ENCODE measurements around the gene KDM4B.

Gene KDM4B

GRCh38 chr19:5121266-5122120 lies 152.6 kb downstream of the KDM4B start:
- DNase-seq (ENCODE audit: low read depth in 2 of 2) = no peak

DNA sequence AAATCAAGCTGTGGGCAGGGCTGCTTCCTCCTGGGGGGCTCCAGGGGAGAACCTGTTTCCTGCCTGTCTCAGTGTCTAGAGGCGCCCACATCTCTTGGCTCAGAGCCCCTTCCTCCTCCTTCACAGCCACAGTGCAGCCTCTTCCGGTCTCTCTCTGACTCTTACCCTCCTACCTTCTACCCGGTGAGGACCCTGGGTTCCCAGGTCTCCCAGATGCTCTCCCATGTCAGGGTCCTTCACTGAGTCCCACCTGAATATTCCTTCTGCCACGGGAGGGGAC lies 153.1 kb downstream of the KDM4B start:
- DNase-seq (ENCODE audit: low read depth in 2 of 2) = no peak

GRCh38 chr19:5122671-5123409 lies 153.9 kb downstream of the KDM4B start:
- no peak for DNase-seq (ENCODE audit: low read depth in 2 of 2)

- DNase-seq (ENCODE audit: low read depth in 2 of 2) = no peak
Measured at GRCh38 chr19:5123646-5124045, 154.7 kb downstream of the KDM4B start.

DNA sequence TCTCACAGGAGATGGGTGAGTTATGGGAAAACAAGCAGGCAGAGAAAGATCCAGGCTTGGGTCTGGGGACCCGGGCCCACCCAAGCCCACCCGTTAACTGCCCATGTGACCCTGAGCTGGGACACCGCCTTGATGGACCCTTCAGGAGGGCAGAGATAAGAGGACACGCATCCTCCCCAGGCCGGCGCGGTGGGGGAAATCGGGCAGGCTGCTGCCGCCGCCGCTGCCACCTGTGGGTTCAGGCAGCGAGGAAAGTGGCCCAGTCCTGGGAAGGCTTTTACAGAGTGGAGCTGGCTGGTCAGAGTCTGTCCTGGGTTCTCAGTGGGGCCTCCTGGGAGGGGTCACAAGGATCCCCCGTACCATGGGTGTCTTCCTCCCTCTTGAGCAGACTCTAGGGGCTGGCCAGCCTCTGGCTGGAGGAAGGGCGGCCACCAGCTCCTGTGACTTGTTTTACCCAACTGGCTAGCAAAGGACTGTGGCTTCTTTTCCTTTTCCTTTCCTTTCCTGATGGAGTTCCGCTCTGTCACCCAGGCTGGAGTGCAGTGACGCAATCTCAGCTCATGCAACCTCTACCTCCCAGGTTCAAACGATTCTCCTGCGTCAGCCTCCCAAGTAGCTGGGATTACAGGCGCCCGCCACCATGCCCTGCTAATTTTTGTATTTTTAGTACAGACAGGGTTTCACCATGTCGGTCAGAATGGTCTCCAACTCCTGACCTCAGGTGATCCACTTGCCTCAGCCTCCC lies 155.4 kb downstream of the KDM4B start:
- DNase-seq (ENCODE audit: low read depth in 2 of 2) = no peak

DNA sequence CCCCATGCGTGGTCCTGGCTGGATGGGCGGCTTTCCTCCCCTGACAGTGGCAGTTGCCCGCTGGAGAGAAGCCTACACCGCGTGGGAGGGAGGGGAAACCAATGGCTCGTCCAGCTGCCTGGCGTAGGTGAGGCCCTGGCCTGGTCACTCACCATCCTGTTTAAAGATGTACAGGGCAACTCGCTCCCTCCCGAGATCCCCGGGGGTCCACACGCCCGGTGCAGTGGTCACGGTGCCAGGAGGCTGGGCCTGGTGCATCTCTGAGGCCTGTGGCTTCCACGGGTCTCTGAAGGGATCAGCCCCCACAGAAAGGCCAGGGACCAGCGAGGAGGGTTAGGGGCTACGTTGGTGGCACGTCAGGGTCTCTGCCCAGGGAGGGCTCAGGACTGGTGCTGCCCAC lies 156.5 kb downstream of the KDM4B start:
- DNase-seq (ENCODE audit: low read depth in 2 of 2) = no peak

- DNase-seq (ENCODE audit: low read depth in 2 of 2) = no peak
Measured at GRCh38 chr19:5125797-5126497, 157.0 kb downstream of the KDM4B start.

GRCh38 chr19:5126498-5127223 lies 157.7 kb downstream of the KDM4B start:
- DNase-seq (ENCODE audit: low read depth in 2 of 2) = no peak

GRCh38 chr19:5127717-5128116 lies 158.8 kb downstream of the KDM4B start:
- DNase-seq (ENCODE audit: low read depth in 2 of 2) = no peak

DNA sequence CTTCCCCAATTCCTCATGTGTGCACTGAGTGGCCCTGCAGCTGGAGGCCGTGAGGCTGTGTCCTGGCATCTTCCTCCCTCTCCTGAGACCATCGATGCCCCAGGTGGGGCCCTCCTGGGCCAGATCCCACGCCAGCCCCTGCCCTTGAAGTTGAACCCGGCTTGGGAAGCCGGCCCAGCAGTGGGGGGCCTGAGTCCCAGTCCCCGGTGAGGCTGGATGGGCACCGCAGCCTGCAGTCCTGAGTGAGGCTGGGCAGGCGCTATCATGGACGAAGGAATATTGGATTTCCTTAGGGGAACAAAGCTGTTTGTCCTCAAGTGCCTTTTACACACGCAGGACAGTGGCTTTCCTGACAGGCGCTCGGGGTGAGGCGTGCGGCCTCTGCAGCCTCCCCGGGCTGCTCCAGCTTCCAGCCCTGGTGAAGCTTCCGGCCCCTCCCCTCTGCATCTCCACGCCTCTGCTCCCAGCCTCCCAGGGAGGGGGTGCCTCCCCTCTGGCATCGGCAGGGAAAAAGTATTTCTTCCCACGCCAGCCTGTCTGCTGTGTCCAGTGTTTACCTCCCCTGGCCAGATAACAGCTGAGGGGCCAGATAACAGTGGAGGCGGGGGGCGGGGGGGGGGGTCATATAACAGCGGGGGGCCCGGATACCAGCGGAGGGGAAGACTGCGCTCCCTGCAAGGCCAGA lies 159.5 kb downstream of the KDM4B start:
- no peak for DNase-seq (ENCODE audit: low read depth in 2 of 2)

DNA sequence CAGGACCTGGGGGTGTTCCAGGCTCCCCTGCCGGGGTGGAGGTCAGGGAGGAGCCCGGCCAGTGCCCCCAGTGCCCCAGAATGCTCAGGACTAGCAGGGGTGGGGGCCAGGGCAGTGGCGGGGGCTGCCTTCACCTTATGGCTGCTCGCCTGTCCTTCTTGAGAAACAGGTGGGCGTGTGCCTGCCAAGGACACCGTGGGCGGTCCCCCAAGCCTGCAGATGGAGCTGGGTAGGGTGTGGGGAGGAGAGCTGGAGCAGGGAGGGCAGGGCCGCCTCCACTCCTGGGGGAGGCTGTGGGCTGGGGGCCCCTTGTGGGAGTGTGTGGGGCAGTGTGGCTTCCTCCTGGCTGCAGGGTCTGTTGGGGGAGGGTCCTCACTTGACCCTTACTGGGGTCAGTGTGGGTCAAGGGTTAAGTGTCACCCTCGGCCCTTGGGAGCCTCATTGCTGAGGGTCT lies 160.1 kb downstream of the KDM4B start:
- DNase-seq (ENCODE audit: low read depth in 2 of 2) = no peak

DNA sequence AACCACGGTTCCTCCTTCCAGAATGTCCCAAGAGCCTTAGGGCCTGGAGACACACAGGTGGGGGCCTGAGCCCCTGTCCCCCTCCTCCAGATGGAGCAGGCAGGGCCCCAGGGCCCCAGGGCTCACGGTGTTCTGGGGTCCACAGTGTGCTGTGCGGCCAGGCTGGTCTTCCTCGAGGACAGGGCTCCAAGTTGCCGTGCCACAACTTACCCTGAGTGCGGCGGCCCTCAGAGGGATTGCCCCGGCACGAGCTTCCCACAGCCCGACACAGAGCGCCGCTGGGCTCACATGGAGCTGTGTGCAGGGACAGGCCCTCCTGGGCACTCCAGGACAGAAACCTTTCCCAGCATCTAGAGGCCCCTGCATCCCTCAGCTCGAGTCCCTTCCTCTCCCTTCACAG lies 160.8 kb downstream of the KDM4B start:
- no peak for DNase-seq (ENCODE audit: low read depth in 2 of 2)

- peak; percentile 30 to 44 for DNase-seq (ENCODE audit: low read depth in 2 of 2)
Measured at GRCh38 chr19:5130371-5131030, 161.6 kb downstream of the KDM4B start.

DNA sequence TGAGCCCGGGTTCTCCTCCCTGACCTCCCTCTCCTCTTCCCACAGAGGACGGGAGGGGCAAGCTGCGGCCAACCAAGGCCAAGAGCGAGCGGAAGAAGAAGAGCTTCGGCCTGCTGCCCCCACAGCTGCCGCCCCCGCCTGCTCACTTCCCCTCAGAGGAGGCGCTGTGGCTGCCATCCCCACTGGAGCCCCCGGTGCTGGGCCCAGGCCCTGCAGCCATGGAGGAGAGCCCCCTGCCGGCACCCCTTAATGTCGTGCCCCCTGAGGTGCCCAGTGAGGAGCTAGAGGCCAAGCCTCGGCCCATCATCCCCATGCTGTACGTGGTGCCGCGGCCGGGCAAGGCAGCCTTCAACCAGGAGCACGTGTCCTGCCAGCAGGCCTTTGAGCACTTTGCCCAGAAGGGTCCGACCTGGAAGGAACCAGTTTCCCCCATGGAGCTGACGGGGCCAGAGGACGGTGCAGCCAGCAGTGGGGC lies 162.2 kb downstream of the KDM4B start:
- DNase-seq (ENCODE audit: low read depth in 2 of 2) = no peak

GRCh38 chr19:5131506-5132205 lies 162.7 kb downstream of the KDM4B start:
- DNase-seq (ENCODE audit: low read depth in 2 of 2) = no peak

DNA sequence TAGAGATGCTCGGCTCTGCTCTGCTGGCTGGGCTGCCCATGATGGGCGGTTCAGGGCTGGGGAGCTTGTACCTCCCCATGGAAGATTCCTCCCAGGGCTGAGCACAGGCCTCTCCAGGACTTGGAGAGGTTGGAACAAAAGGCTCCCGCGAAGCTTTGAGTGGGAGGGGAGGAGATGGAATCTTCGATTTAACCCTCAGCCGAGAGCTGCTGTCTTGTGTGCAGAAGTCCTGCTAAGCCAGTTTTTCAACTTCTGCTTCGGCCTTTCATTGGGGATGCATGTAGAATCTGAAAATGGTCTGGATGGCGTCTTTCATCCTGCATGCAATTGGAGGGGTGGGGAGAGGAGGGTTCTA lies 163.3 kb downstream of the KDM4B start:
- DNase-seq (ENCODE audit: low read depth in 2 of 2) = no peak

GRCh38 chr19:5132698-5133651 lies 164.1 kb downstream of the KDM4B start:
- no peak for DNase-seq (ENCODE audit: low read depth in 2 of 2)

DNA sequence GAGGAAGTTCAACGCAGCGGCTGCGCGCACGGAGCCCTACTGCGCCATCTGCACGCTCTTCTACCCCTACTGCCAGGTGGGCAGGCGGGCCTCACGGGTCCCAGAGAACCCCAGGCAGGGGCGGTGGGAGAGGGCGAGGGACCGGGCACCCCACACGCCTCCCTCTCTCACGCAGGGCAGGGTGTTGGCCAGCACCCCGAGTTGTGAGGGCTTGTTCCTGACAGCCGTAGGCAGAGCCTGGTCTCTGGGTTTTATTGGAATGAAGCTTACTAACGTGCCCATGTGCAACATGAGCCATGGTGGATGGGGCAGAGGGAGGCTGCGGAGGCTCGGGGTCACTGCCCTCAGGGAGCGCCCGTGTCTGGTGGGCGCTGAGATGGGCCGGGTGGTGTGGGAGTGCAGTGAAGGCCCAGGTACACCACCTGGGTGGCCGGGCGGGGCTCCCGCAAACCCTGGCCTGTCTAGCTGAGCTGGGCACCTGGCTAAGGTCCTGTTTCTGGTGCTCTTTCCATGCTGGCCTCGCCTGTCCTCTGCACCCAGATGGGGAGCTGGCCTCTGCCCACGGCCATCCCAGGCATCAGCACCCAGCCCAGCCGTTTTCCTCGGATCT lies 165.2 kb downstream of the KDM4B start:
- no peak for DNase-seq (ENCODE audit: low read depth in 2 of 2)
